MCF 10A (cell line): Measurements from ENCODE around the gene FCRL3. TPM values are rescaled to one million over a fixed set of nuclear protein-coding genes. Genes with fewer than 3 reads are reported as not detected.

ENCODE experiments used
- BruUV-seq: library from RNA; stranded (reverse); fragments of 400-500 nt; replicated peaks from 2 replicates; lab custom pipeline; 2021; lab: Mats Ljungman, UMichigan
- CTCF ChIA-PET: fragments of 300-600 bp; sonication (Branson Sonifier 250); formaldehyde crosslinking; extraction: SDS; loops from one replicate; lab custom pipeline; 2021; ENCODE audit warnings: antibody characterized with exemption, inconsistent platforms; lab: Yijun Ruan, JAX
- POLR2A ChIA-PET: fragments of 300-600, 350-650 bp; sonication (Branson Sonifier 250); formaldehyde crosslinking; extraction: SDS; loops from one replicate; lab custom pipeline; 2020; ENCODE audit warnings: antibody characterized with exemption, inconsistent platforms; lab: Yijun Ruan, JAX
- DNase-seq: peaks from one replicate; pipeline ENCODE4 v3.0.0-alpha.2; 2018; ENCODE audit not compliant: unreplicated experiment
- H3K27ac Mint-ChIP-seq: one replicate; pipeline ENCODE4 v1.8.0; 2022; ENCODE audit warnings: mild to moderate bottlenecking, low read depth, mixed read lengths; ENCODE audit not compliant: unreplicated experiment
- H3K27me3 Mint-ChIP-seq: one replicate; pipeline ENCODE4 v1.8.0; 2022; ENCODE audit warnings: mixed read lengths; ENCODE audit not compliant: insufficient read depth, unreplicated experiment
- H3K36me3 Mint-ChIP-seq: one replicate; pipeline ENCODE4 v1.8.0; 2022; ENCODE audit warnings: mild to moderate bottlenecking, moderate library complexity, mixed read lengths; ENCODE audit not compliant: insufficient read depth, unreplicated experiment
- H3K4me1 Mint-ChIP-seq: one replicate; pipeline ENCODE4 v1.8.0; 2022; ENCODE audit warnings: mixed read lengths; ENCODE audit not compliant: insufficient read depth, unreplicated experiment
- H3K4me3 Mint-ChIP-seq: one replicate; pipeline ENCODE4 v1.8.0; 2022; ENCODE audit warnings: mild to moderate bottlenecking, moderate library complexity, mixed read lengths; ENCODE audit not compliant: unreplicated experiment
- H3K9me3 Mint-ChIP-seq: one replicate; pipeline ENCODE4 v1.8.0; 2022; ENCODE audit warnings: mixed read lengths; ENCODE audit not compliant: unreplicated experiment
- CTCF ChIP-seq: fragments of 200-600 bp; IDR thresholded peaks from one replicate; pipeline ENCODE4 v1.8.0; 2022; ENCODE audit warnings: antibody characterized with exemption, mild to moderate bottlenecking; ENCODE audit not compliant: unreplicated experiment
- intact Hi-C: fragments of 100-400 bp; cut with micrococcal nuclease; formaldehyde crosslinking; loops from 2 replicates; pipeline ENCODE4 v1.14.1; 2022
- total RNA-seq: library from RNA; stranded (reverse); gene quantifications from 2 replicates; pipeline ENCODE4 v1.2.3, GENCODE V29; 2022

The FCRL3 gene
- total RNA-seq, 1 experiment from 2014 or later: not detected

DNA sequence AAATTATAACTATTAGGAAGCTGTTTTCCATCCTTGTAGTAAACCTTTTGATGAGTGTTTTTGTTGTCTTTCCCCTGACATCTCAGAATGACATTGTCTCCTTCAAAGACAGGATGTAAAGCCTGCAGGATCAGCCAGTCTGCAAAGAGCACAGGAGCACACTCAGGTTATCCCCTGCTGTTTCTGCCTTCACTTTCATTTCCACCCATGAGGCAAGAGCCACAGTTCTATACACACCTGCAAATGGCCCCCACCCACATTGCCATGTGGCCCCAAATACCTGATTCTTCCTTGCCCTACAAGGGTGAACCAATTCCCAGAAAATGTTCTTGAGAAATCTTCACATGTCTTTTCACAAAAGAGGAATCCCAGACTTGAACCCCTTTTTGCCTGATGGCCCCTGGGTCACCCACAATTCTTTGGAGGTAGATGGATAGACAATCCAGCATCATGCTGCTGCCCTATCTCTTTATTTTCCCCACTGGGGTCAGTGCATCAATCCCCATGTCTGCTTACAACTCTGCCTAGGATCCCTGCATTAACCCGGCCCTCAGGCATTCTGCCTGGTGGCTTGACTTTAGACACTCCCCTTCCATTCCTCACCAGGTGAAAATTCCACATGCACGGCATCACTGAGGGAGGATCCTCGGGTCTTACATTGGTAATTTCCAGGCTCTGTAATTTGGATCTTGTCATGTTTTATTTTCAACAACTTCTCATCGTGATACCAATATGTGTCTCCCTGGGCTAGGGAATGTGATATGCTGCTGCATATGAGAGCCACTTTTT, 2.6 kb downstream of the FCRL3 start:
- POLR2A ChIA-PET: no interaction called here
- TF ChIP-seq CTCF: no peak
- Mint-ChIP-seq H3K27me3 (peaks cover 88% of the 10 kb centered on the region), H3K4me3 (no peak overlapping the region), H3K9me3 (no peaks in the 10 kb centered on the region), H3K4me1 (no peaks in the 10 kb centered on the region), H3K27ac (no peak overlapping the region), H3K36me3 (no peaks in the 10 kb centered on the region)
- DNase-seq: no peak
- BruUV-seq: no TSS peak
- CTCF ChIA-PET: interaction anchor here (0.6 to 2.0 kb wide), 4 partner anchors 33 to 118 kb away, joined by 3 to 10 read pairs (median 5); no protein-coding TSS in a partner anchor
- intact Hi-C loops: no loop called here

GRCh38 chr1:157696966-157697628, 3.5 kb downstream of the FCRL3 start:
- H3K27ac Mint-ChIP-seq: no peak overlapping the region
- POLR2A ChIA-PET: no interaction called here
- CTCF ChIA-PET: interaction anchor here (0.5 to 1.8 kb wide), 4 partner anchors 10 to 117 kb away, joined by 3 to 7 read pairs (median 4); no protein-coding TSS in a partner anchor
- no peaks in the 10 kb centered on the region for H3K4me1 Mint-ChIP-seq
- H3K4me3 Mint-ChIP-seq: no peak overlapping the region
- DNase-seq: no peak
- H3K27me3 Mint-ChIP-seq: peaks cover 80% of the 10 kb centered on the region
- BruUV-seq: no TSS peak
- H3K9me3 Mint-ChIP-seq: no peaks in the 10 kb centered on the region
- no peak for TF ChIP-seq CTCF
- no peaks in the 10 kb centered on the region for H3K36me3 Mint-ChIP-seq
- intact Hi-C loops: no loop called here

DNA sequence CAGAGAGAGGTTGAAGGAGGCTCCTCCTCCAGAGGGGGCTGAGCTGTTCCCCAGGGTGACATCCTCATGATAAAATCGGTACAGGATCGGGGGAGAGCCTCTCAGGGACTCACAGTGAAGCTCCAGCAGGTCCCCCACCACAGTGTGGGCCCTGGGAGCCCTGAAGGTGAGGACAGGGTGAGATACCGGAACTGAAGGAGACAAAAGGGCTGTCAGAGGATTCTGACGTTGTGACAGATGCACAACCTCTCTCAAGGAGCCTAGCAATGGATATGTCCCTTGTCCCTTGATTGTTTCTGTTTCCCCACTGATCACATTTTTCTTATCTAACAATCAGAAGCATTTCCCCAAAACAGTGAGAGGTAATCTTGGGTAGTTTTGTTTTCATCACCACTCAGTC, 5.2 kb downstream of the FCRL3 start:
- intact Hi-C loops: no loop called here

More for the DNA sequence above, 5.2 kb downstream of the FCRL3 start:
- no peak for DNase-seq
- H3K9me3 Mint-ChIP-seq: no peaks in the 10 kb centered on the region
- no peak overlapping the region for H3K27ac Mint-ChIP-seq
- no TSS peak for BruUV-seq
- ChIA-PET CTCF (interaction anchor here (0.6 to 1.3 kb wide), 4 partner anchors 23 to 117 kb away, joined by 3 to 4 read pairs (median 3); no protein-coding TSS in a partner anchor), POLR2A (no interaction called here)
- no peaks in the 10 kb centered on the region for H3K4me1 Mint-ChIP-seq
- no peaks in the 10 kb centered on the region for H3K36me3 Mint-ChIP-seq
- no peak overlapping the region for H3K4me3 Mint-ChIP-seq
- peaks cover 66% of the 10 kb centered on the region for H3K27me3 Mint-ChIP-seq
- TF ChIP-seq CTCF: no peak
